WTC11 (cell line): ENCODE measurements around the gene RIPK1.

Experiments used
- TCF7 ChIP-seq: sonication (generic); formaldehyde crosslinking; IDR thresholded peaks from 2 replicates; pipeline ENCODE4 v1.8.0; 2022; ENCODE audit warnings: mild to moderate bottlenecking, low read depth, missing genetic modification reagents, moderate library complexity
- ZNF121 ChIP-seq: sonication (generic); formaldehyde crosslinking; IDR thresholded peaks from 2 replicates; pipeline ENCODE4 v1.8.0; 2023; ENCODE audit warnings: missing genetic modification reagents
- ZNF416 ChIP-seq: fragments of 250-450 bp; sonication (Bioruptor Pico); IDR thresholded peaks from 2 replicates; pipeline ENCODE4 v1.9.0; 2021; ENCODE audit warnings: mild to moderate bottlenecking, inconsistent platforms
- TF ChIP-seq, protein P1 (sequence below): fragments of 200-600 bp; IDR thresholded peaks from 2 replicates; pipeline ENCODE4 v1.8.0; 2022; ENCODE audit warnings: antibody characterized with exemption
- TF ChIP-seq, protein P2 (sequence below): sonication (generic); formaldehyde crosslinking; IDR thresholded peaks from 2 replicates; pipeline ENCODE4 v1.8.0; 2022; ENCODE audit warnings: mild to moderate bottlenecking, missing genetic modification reagents
- TF ChIP-seq, protein P3 (sequence below): sonication (generic); formaldehyde crosslinking; IDR thresholded peaks from 2 replicates; pipeline ENCODE4 v1.8.1; 2023; ENCODE audit warnings: mild to moderate bottlenecking, missing genetic modification reagents, moderate library complexity
- TF ChIP-seq, protein P4 (sequence below): sonication (generic); formaldehyde crosslinking; IDR thresholded peaks from 2 replicates; pipeline ENCODE4 v1.8.1; 2023; ENCODE audit warnings: mild to moderate bottlenecking, missing genetic modification reagents, moderate library complexity

DNA sequence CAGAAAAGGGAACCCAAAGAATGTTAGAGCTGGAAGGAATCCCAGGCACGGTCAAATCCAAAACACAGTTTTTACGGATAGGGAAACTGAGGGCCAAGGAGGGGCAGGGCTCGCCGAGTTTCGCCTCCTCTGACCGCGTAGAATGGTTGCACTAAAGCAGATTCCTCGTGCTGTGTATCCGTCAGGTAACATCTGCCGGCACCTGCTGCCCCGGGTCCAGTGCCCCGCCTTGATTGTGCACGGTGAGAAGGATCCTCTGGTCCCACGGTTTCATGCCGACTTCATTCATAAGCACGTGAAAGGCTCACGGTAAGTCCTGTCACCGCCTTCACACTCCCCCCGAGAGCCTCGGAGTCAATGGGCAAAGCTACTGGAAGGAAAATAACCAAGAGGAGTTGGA, 71.9 kb downstream of the RIPK1 start:
- TF ChIP-seq ZNF121 (CRISPR knock-in tag) (no peak), ZNF416 (CRISPR knock-in tag) (no peak), TCF7 (no peak)
- TF ChIP-seq, protein P1, sequence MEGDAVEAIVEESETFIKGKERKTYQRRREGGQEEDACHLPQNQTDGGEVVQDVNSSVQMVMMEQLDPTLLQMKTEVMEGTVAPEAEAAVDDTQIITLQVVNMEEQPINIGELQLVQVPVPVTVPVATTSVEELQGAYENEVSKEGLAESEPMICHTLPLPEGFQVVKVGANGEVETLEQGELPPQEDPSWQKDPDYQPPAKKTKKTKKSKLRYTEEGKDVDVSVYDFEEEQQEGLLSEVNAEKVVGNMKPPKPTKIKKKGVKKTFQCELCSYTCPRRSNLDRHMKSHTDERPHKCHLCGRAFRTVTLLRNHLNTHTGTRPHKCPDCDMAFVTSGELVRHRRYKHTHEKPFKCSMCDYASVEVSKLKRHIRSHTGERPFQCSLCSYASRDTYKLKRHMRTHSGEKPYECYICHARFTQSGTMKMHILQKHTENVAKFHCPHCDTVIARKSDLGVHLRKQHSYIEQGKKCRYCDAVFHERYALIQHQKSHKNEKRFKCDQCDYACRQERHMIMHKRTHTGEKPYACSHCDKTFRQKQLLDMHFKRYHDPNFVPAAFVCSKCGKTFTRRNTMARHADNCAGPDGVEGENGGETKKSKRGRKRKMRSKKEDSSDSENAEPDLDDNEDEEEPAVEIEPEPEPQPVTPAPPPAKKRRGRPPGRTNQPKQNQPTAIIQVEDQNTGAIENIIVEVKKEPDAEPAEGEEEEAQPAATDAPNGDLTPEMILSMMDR, result no peak
- TF ChIP-seq, protein P2, sequence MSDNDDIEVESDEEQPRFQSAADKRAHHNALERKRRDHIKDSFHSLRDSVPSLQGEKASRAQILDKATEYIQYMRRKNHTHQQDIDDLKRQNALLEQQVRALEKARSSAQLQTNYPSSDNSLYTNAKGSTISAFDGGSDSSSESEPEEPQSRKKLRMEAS, result no peak
- TF ChIP-seq, protein P3, sequence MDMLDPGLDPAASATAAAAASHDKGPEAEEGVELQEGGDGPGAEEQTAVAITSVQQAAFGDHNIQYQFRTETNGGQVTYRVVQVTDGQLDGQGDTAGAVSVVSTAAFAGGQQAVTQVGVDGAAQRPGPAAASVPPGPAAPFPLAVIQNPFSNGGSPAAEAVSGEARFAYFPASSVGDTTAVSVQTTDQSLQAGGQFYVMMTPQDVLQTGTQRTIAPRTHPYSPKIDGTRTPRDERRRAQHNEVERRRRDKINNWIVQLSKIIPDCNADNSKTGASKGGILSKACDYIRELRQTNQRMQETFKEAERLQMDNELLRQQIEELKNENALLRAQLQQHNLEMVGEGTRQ (CRISPR knock-in tag), result no peak
- TF ChIP-seq, protein P4, sequence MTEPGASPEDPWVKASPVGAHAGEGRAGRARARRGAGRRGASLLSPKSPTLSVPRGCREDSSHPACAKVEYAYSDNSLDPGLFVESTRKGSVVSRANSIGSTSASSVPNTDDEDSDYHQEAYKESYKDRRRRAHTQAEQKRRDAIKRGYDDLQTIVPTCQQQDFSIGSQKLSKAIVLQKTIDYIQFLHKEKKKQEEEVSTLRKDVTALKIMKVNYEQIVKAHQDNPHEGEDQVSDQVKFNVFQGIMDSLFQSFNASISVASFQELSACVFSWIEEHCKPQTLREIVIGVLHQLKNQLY (CRISPR knock-in tag), result no peak
